Activated B cell treated with CpG ODN at 0.5 μM for 24 hours (primary cell): ENCODE data around the gene SKA1. TPM values are rescaled to one million over a fixed set of nuclear protein-coding genes. Genes with fewer than 3 reads are reported as not detected.
"Not testable (repeated sequence)": the region's sequence is repeated elsewhere in the genome, so short reads cannot be mapped to it uniquely, and the experiment has no call there.

Experiments
- ATAC-seq: fragments of 200-7000 bp; cut with Tn5 transposase; one replicate; pipeline ENCODE4 v1.10.0; 2021; ENCODE audit warnings: low read depth, mild to moderate bottlenecking, moderate library complexity
- CTCF ChIA-PET: fragments of 350-600 bp; sonication (Branson Sonifier 250); formaldehyde crosslinking; loops from one replicate; lab custom pipeline; 2021; ENCODE audit warnings: antibody characterized with exemption; lab: Charles Lee
- POLR2A ChIA-PET: fragments of 350-600 bp; sonication (Branson Sonifier 250); formaldehyde crosslinking; loops from one replicate; lab custom pipeline; 2021; ENCODE audit warnings: antibody characterized with exemption; lab: Charles Lee
- DNase-seq: peaks from one replicate; pipeline ENCODE4 v3.0.0; 2022
- H3K27ac Mint-ChIP-seq: one replicate; pipeline ENCODE4 v1.8.0; 2020; ENCODE audit warnings: mixed read lengths
- H3K27me3 Mint-ChIP-seq: one replicate; pipeline ENCODE4 v1.8.0; 2021; ENCODE audit warnings: mixed read lengths
- H3K36me3 Mint-ChIP-seq: one replicate; pipeline ENCODE4 v1.8.0; 2021; ENCODE audit warnings: low read depth, mixed read lengths
- H3K4me1 Mint-ChIP-seq: one replicate; pipeline ENCODE4 v1.8.0; 2021; ENCODE audit warnings: mixed read lengths
- H3K4me3 Mint-ChIP-seq: one replicate; pipeline ENCODE4 v1.8.0; 2020; ENCODE audit warnings: mild to moderate bottlenecking, mixed read lengths
- H3K9me3 Mint-ChIP-seq: one replicate; pipeline ENCODE4 v1.8.0; 2020; ENCODE audit warnings: mixed read lengths
- CTCF ChIP-seq: fragments of 200-600 bp; IDR thresholded peaks from one replicate; pipeline ENCODE4 v1.8.0; 2022; ENCODE audit warnings: antibody characterized with exemption, mild to moderate bottlenecking
- intact Hi-C: fragments of 100-400 bp; cut with micrococcal nuclease; formaldehyde crosslinking; loops from one replicate; pipeline ENCODE4 v1.15.1; 2024
- total RNA-seq: library from RNA; stranded (reverse); gene quantifications from 2 replicates; pipeline ENCODE4 v1.2.3, GENCODE V29; 2022

SKA1 gene
- total RNA-seq, 1 donor from 2014 or later, result 0.71 TPM

DNA sequence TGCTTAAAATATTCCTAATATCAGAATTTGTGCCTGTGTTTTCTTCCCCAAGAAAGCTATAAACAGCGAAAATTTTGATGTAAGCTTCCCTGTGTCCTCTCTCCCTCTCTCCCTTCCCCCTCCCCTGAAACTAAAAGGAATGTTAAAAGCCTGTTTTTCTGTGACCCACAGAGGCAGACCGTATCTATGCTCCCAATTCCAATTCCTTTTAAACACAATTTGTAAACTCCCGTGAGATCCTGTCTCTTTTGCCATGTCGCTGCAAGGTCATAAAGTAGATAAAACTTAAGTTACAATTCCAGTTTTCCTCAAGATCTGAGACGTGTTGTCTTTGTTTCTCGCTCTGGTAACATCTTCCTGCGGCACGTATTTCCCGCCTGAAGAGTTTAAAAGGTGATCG is 23.3 kb downstream of the SKA1 start:
- H3K4me1 Mint-ChIP-seq, result peaks cover 3% of the 10 kb centered on the region
- H3K4me3 Mint-ChIP-seq, result no peak overlapping the region
- intact Hi-C loops, result no loop called here
- peaks cover 18% of the 10 kb centered on the region for H3K27me3 Mint-ChIP-seq
- ChIA-PET CTCF (no interaction called here), POLR2A (no interaction called here)
- no peaks in the 10 kb centered on the region for H3K9me3 Mint-ChIP-seq
- ATAC-seq, result no peak
- no peak for DNase-seq
- no peaks in the 10 kb centered on the region for H3K36me3 Mint-ChIP-seq
- H3K27ac Mint-ChIP-seq, result no peak overlapping the region
- no peak for TF ChIP-seq CTCF

DNA sequence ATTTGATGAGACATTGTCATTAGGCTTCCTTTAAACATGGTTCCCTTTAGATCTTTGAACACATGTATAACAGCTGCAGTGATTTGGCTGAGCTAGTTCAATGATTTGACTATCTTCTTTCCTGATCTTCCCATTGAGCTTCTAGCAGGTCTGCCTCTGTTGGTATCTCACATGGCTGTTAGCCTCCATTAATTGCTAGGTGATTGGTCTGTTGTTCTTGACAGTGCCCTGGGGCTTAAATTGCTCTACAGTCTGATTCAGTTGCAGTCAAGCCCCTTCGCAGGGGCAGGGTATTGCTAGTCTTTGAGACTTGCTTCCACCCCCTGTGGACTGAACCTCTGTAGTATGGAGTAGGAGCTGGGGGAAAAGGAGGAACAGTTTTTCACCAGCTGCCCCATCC is 24.1 kb downstream of the SKA1 start:
- no peak overlapping the region for H3K27ac Mint-ChIP-seq
- peaks cover 25% of the 10 kb centered on the region for H3K27me3 Mint-ChIP-seq
- intact Hi-C loops, result no loop called here
- no peaks in the 10 kb centered on the region for H3K9me3 Mint-ChIP-seq
- no peaks in the 10 kb centered on the region for H3K36me3 Mint-ChIP-seq
- H3K4me1 Mint-ChIP-seq, result peaks cover 3% of the 10 kb centered on the region
- no peak for TF ChIP-seq CTCF
- DNase-seq, result no peak
- ChIA-PET POLR2A (no interaction called here), CTCF (no interaction called here)
- no peak for ATAC-seq
- H3K4me3 Mint-ChIP-seq, result no peak overlapping the region

DNA sequence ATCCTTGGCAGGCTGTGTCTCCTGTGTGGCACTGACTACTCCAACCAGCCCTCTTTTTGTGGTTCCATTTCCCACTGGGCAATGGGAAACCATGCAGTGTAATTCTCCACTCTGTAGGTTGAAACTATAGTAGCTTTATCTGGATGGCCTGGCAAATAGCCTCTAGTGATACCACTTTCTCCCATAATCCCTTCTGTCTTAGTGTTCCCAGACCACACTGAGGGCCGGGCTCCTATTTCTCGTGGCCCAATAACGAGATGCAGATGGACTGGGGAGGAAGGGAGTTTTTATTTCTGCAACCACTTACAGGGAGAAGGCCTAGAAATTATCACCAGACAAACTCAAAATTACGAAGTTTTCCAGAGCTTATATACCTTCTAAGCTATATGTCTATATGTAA is 24.7 kb downstream of the SKA1 start:
- ATAC-seq (no peak), DNase-seq (no peak)
- peaks cover 3% of the 10 kb centered on the region for H3K4me1 Mint-ChIP-seq
- H3K27me3 Mint-ChIP-seq, result peaks cover 31% of the 10 kb centered on the region
- H3K4me3 Mint-ChIP-seq, result no peak overlapping the region
- no peaks in the 10 kb centered on the region for H3K9me3 Mint-ChIP-seq
- POLR2A ChIA-PET, result no interaction called here
- TF ChIP-seq CTCF, result no peak
- CTCF ChIA-PET, result no interaction called here
- intact Hi-C loops, result no loop called here
- no peak overlapping the region for H3K27ac Mint-ChIP-seq
- H3K36me3 Mint-ChIP-seq, result no peaks in the 10 kb centered on the region

DNA sequence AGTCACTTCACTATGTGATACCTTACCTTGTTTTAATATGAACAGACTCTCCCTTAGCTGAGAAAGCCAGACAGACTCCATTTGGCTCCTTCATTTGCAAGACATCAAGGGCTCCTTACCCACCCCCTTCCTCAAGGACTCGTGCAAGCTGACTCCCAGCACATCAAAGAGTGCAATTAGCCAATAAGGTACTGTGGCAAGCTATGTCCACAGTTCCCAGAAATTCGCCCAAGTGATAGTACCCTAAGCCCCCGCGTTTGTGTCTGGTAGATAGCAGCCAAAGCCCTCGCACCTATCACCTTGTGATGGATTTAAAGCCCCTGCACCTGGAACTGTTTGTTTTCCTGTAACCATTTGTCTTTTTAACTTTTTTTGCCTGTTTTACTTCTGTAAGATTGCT is 25.6 kb downstream of the SKA1 start:
- CTCF ChIA-PET, H3K36me3 Mint-ChIP-seq, DNase-seq, POLR2A ChIA-PET, H3K27ac Mint-ChIP-seq, ATAC-seq, H3K4me3 Mint-ChIP-seq, intact Hi-C loops, H3K4me1 Mint-ChIP-seq, H3K9me3 Mint-ChIP-seq: not testable (repeated sequence)
- H3K27me3 Mint-ChIP-seq, result peaks cover 37% of the 10 kb centered on the region

DNA sequence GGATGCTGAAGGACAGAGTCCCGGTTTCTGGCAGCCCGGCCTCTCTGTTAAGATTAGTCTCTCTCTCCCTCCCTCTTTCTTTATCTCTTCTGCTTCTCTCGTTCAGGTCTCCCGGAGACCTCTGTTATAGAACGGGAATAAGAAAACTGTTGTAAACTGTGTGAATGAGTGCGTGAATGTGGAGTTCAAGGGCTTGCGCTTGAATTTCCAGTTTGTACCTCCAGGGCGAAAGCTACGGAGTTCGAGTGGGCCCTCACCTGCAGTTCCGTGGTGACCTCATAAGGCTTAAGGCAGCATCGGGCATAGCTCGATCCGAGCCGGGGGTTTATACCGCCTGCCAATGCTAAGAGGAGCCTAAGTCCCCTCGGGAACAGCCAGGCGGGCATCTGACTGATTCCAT is 26.4 kb downstream of the SKA1 start:
- ChIA-PET POLR2A (no interaction called here), CTCF (no interaction called here)
- H3K4me3 Mint-ChIP-seq, result no peak overlapping the region
- peaks cover 43% of the 10 kb centered on the region for H3K27me3 Mint-ChIP-seq
- H3K27ac Mint-ChIP-seq, result no peak overlapping the region
- no peaks in the 10 kb centered on the region for H3K9me3 Mint-ChIP-seq
- ATAC-seq (no peak), DNase-seq (no peak)
- no peaks in the 10 kb centered on the region for H3K36me3 Mint-ChIP-seq
- H3K4me1 Mint-ChIP-seq, result peaks cover 3% of the 10 kb centered on the region
- intact Hi-C loops, result no loop called here
- TF ChIP-seq CTCF, result no peak

GRCh38 chr18:50401888-50402287 is 27.0 kb downstream of the SKA1 start:
- Mint-ChIP-seq H3K36me3 (no peaks in the 10 kb centered on the region), H3K27me3 (peaks cover 49% of the 10 kb centered on the region), H3K9me3 (no peaks in the 10 kb centered on the region), H3K27ac (no peak overlapping the region), H3K4me1 (peaks cover 3% of the 10 kb centered on the region), H3K4me3 (no peak overlapping the region)
- DNase-seq (no peak), ATAC-seq (no peak)
- no peak for TF ChIP-seq CTCF
- ChIA-PET CTCF (no interaction called here), POLR2A (no interaction called here)
- intact Hi-C loops, result no loop called here

DNA sequence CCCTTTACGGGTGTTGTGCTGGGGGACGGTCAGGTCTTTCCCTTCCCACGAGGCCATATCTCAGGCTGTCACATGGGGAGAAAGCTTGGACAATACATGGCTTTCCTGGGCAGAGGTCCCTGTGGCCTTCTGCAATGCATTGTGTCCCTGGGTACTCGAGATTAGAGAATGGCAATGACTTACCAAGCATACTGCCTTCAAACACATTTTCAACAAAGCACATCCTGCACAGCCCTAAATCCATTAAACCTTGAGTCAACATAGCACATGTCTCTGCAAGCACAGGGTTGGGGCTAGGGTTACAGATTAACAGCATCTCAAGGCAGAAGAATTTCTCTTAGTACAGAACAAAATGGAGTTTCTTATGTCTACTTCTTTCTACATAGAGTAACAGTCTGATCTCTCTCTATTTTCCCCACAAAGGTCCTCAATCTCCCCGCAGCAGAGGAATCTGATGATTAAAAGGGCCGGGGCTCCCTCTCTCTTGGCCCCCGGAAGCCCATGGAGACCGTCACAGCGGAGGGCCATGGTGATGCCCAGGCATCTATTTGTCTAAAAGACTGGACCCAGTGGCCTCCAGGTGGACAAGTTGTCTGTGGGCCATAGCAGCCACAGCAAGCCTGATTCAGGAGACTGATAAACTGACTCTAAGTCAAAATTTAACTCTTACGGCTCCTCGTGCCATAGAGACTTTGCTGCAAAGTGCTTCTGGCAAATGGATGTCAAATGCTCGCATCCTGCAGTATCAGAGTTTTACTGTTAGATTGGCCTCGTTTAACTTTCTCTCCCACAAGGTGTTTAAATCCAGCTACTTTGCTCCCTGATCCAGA is 30.1 kb downstream of the SKA1 start:
- CTCF ChIA-PET, H3K4me3 Mint-ChIP-seq, H3K36me3 Mint-ChIP-seq, ATAC-seq, H3K9me3 Mint-ChIP-seq, H3K27ac Mint-ChIP-seq, POLR2A ChIA-PET, intact Hi-C loops, DNase-seq, H3K4me1 Mint-ChIP-seq: not testable (repeated sequence)
- H3K27me3 Mint-ChIP-seq, result peaks cover 55% of the 10 kb centered on the region
